Type B pancreatic cell (in vitro differentiated cells): Measurements from ENCODE around the gene ZG16. TPM values are rescaled to one million over a fixed set of nuclear protein-coding genes. Genes with fewer than 3 reads are reported as not detected.
"Not testable (repeated sequence)": the region's sequence is repeated elsewhere in the genome, so short reads cannot be mapped to it uniquely, and the experiment has no call there.

Source experiments
- DNase-seq: peaks from one replicate; pipeline ENCODE4 v3.0.0; 2021; ENCODE audit warnings: mixed read lengths; ENCODE audit not compliant: unreplicated experiment; ENCODE audit errors: extremely low spot score
- H3K27ac Mint-ChIP-seq: 2 replicates; pipeline ENCODE4 v1.8.0; 2021; ENCODE audit warnings: mild to moderate bottlenecking, mixed read lengths
- H3K27me3 Mint-ChIP-seq: 2 replicates; pipeline ENCODE4 v1.8.0; 2021; ENCODE audit warnings: mixed read lengths
- H3K36me3 Mint-ChIP-seq: 2 replicates; pipeline ENCODE4 v1.8.0; 2021; ENCODE audit warnings: mixed read lengths
- H3K4me1 Mint-ChIP-seq: one replicate; pipeline ENCODE4 v1.8.0; 2021; ENCODE audit warnings: mixed read lengths; ENCODE audit not compliant: unreplicated experiment
- H3K4me3 Mint-ChIP-seq: 2 replicates; pipeline ENCODE4 v1.8.0; 2021; ENCODE audit warnings: mild to moderate bottlenecking, mixed read lengths
- H3K9me3 Mint-ChIP-seq: 2 replicates; pipeline ENCODE4 v1.8.0; 2021; ENCODE audit warnings: mixed read lengths
- CTCF ChIP-seq: fragments of 200-600 bp; sonication (generic); conservative IDR thresholded peaks from 2 replicates; pipeline ENCODE4 v1.5.0; 2021; ENCODE audit warnings: antibody characterized with exemption, mild to moderate bottlenecking
- total RNA-seq: library from RNA; stranded (reverse); gene quantifications from 2 replicates; pipeline ENCODE4 v1.2.1, GENCODE V29; 2021; ENCODE audit warnings: low replicate concordance

Gene ZG16
- total RNA-seq, 1 donor from 2014 or later = 0.85 TPM

DNA sequence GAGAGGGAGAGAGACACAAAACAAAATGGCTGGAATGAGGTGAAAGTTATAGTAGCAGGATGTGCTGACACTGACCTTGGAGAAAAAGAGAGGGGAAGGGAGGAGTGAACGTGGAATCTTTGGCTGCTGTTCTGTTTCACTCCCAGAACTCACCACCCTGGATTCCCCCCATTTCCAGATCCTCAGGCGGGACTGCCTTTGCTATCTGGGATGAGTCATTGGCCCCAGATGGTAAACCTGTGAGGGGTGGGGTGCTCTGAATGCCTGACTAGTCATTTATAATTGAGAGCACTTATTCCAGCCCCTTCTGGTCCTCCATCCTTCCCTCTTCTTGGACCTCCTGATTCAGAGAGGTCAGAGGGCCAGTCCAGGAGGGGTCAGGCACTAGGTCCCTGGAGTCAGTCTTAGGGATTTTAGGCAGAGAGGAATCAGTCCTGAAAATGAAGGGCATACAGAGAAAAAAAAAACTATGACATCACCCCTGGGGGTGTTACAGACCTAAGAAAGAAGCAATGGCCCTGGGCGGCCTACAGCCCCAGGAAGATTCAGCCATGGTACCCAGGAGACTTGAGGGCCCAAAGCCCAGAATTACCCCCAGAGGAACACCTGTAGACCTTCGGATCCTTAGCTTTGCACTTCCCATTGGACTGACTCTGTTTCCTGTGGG is 2.2 kb upstream of the ZG16 start:
- Mint-ChIP-seq H3K27me3 (no peaks in the 10 kb centered on the region), H3K4me1 (peaks cover 5% of the 10 kb centered on the region), H3K27ac (no peak overlapping the region), H3K4me3 (no peak overlapping the region), H3K36me3 (no peaks in the 10 kb centered on the region), H3K9me3 (no peaks in the 10 kb centered on the region)
- TF ChIP-seq CTCF = no peak
- DNase-seq = no peak

DNA sequence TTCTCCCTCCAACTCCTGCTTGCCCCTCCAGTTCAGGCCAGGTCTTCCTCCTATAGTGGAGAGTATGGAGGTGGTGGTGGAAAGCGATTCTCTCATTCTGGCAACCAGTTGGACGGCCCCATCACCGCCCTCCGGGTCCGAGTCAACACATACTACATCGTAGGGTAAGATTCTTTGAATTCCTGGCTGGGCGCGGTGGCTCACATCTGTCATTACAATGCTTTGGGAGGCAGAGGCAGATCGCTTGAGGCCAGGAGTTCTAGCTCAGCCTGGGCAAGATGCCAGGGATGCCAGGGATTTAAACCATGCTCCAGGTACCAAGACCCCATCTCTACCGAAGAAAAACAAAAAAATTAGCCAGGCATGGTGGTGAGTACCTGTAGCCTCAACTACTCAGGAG is 1.4 kb downstream of the ZG16 start:
- Mint-ChIP-seq H3K4me3 (peak overlapping the region; percentile 57), H3K27me3 (no peaks in the 10 kb centered on the region), H3K27ac (peak overlapping the region; percentile 91), H3K9me3 (no peaks in the 10 kb centered on the region), H3K36me3 (no peaks in the 10 kb centered on the region), H3K4me1 (peaks cover 16% of the 10 kb centered on the region)
- DNase-seq = no peak
- no peak for TF ChIP-seq CTCF

DNA sequence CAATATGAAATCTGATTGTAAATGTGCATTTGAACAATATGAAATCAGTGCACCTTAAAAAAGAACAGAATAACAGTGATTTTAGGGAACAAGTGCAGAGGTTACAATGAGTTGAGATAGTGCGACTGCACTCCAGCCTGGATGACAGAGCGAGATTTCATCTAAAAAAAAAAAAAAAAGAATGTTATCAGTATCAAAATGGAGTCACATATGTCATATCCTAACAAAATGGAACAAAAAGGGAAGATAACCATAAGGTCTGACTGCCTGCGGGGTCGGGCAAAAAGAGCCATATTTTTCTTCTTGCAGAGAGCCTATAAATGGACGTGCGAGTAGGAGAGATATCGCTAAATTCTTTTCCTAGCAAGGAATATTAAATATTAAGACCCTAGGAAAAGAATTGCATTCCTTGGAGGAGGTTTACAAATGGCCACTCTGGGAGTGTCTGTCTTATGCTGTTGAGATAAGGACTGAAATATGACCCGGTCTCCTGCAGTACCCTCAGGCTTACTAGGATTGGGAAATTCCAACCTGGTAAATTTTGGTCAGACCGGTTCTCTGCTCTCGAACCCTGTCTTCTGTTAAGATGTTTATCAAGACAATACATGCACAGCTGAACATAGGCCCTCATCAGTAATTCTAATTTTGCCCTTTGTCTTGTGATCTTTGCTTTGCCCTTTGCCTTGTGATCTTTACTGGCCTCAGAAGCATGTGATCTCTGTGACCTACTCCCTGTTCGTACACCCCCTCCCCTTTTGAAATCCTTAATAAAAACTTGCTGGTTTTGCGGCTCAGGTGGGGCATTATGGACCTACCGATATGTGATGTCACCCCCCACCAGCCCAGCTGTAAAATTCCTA is 5.3 kb downstream of the ZG16 start:
- peaks cover 16% of the 10 kb centered on the region for H3K4me1 Mint-ChIP-seq
- not testable (repeated sequence) for H3K9me3 Mint-ChIP-seq, H3K27me3 Mint-ChIP-seq, H3K36me3 Mint-ChIP-seq, DNase-seq
- H3K4me3 Mint-ChIP-seq = peak overlapping the region; percentile 10
- peak overlapping the region; percentile 86 for H3K27ac Mint-ChIP-seq

DNA sequence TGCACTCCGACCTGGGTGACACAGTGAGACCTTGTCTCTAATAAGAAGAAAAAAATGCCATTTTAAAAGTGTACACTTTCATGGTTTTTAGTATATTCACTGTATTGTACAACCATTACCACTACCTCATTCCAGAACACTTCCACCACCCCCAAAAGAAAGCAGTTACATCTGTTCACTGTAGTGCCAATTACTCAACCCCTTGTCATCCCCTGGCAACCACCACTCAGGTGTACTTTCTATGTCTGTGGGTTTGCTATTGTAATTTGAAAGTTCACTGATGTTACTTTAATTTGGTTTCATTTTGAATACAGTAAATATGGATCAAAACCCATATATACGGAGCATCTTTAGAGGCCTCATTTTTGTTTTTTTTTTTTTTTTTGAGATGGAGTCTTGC is 6.1 kb downstream of the ZG16 start:
- Mint-ChIP-seq H3K36me3 (no peaks in the 10 kb centered on the region), H3K27me3 (no peaks in the 10 kb centered on the region), H3K27ac (peak overlapping the region; percentile 86), H3K4me1 (peaks cover 16% of the 10 kb centered on the region), H3K4me3 (no peak overlapping the region), H3K9me3 (no peaks in the 10 kb centered on the region)
- DNase-seq = no peak
- no peak for TF ChIP-seq CTCF

DNA sequence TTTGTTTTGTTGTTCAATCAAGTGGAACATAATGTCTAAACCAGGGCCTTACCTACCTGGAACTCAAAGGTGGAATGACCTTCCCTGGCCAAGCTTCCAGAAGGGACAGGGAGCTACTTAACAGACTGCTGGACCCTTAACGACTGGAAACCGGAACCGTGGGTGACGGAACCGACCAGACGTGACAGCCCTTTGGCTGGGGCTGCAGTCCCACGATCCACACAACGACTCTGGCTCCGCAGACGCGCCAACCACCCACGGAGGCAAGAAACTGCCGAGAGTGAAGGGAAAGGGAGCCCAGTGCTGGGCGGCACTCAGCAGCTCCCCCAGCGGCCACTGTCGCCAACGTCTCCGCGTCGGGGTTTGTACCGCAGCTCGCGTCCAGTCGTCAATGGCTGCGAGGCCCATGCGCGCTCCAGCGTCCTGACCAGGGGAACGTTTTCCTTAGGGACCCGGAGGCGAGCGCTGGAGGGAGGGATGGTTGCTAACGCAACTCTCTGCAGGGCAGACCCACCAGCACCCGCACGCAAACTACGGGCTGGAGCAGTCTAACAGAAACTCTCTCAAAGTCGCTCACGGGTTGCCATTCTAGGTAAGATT is 6.9 kb downstream of the ZG16 start:
- TF ChIP-seq CTCF = peak; percentile 88
- Mint-ChIP-seq H3K27me3 (no peaks in the 10 kb centered on the region), H3K4me1 (peaks cover 18% of the 10 kb centered on the region), H3K27ac (no peak overlapping the region), H3K4me3 (peak overlapping the region; percentile 68), H3K36me3 (no peaks in the 10 kb centered on the region), H3K9me3 (no peaks in the 10 kb centered on the region)
- DNase-seq = peak; percentile 79

GRCh38 chr16:29787155-29787554 is 9.1 kb downstream of the ZG16 start:
- not testable (repeated sequence) for H3K9me3 Mint-ChIP-seq, DNase-seq, H3K4me3 Mint-ChIP-seq, H3K27me3 Mint-ChIP-seq, H3K27ac Mint-ChIP-seq, H3K36me3 Mint-ChIP-seq
- peaks cover 28% of the 10 kb centered on the region for H3K4me1 Mint-ChIP-seq
